Prostate gland (tissue), 2 donors: Measurements from ENCODE around the gene USP17L21.
"Not testable (repeated sequence)": the region's sequence is repeated elsewhere in the genome, so short reads cannot be mapped to it uniquely, and the experiment has no call there.

Source experiments
- CTCF ChIP-seq, 4 experiments: fragments of 200-600 bp in 2 of 4; fragments of 450-650 bp in 2 of 4; sonication (generic) in 2 of 4; IDR thresholded peaks; 1 replicate in 3 of 4; 2 replicates in 1 of 4; pipeline ENCODE4 v1.5.1; 2016 to 2019; ENCODE audit warnings: antibody characterized with exemption in 4 of 4, mild to moderate bottlenecking in 2 of 4, moderate library complexity in 2 of 4
- POLR2A ChIP-seq: fragments of 450-650 bp; IDR thresholded peaks from one replicate; pipeline ENCODE4 v1.6.1; 2016; ENCODE audit warnings: antibody characterized with exemption, mild to moderate bottlenecking
- POLR2AphosphoS5 ChIP-seq: sonication (generic); formaldehyde crosslinking; IDR thresholded peaks from one replicate; pipeline ENCODE4 v1.6.1; 2017; ENCODE audit warnings: antibody characterized with exemption

DNA sequence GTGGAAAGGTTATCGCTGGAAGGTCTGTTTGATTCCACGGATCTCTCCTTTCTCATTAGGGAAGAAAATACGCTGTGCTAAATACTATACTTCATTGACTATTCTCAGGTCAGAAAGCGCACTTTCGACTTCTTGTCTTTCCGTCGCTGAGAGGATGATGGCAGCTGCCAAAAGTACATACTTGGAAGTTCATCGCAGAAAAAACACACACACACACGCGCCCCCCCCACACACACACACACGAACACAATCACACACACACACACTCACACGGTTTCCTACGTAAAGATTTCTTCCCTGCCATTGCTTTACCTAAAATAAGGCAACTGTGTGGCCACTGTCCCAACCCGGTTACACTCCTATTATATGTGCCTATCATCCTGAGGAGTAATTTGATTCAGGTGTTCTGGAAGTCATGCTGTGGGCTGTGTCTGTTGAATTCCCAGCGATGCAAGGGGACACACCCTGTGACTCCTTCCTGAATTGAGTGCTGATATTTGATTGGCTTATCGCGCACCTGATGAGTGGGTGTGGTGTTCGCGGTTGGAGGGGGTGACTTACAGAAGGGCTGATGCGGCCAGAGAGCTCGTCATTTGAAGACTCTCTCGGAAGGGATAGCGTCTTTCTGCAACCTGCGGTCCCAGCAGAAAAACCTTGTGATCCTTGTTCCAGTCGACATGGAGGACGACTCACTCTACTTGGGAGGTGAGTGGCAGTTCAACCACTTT lies 14.6 kb upstream of the USP17L21 start, which contains the start of gene USP17L18:
- not testable (repeated sequence) for TF ChIP-seq CTCF (IDR thresholded peaks at IDR 0.05); POLR2A; POLR2AphosphoS5
